ENCODE data around the gene SAMSN1. TPM values are rescaled to one million over a fixed set of nuclear protein-coding genes. Genes with fewer than 3 reads are reported as not detected.
A peak's percentile ranks its signal among the peaks of the same experiment; 100 is the strongest.

The SAMSN1 gene
- total and polyA plus RNA-seq, 9 of the 15 experiments (the other 6 are each of a cell fraction or from before 2014, with no cell fraction given), result 101 to 223 (median 159) TPM

GRCh38 chr21:14452031-14452726 is 93.9 kb downstream of the SAMSN1 start (continued):
- TF ChIP-seq ZNF282 (CRISPR knock-in tag; IDR thresholded peaks at IDR 0.05) (no peak), ZNF655 (CRISPR knock-in tag; IDR thresholded peaks at IDR 0.05) (no peak), RCOR1 (IDR thresholded peaks at IDR 0.05; ENCODE audit: borderline replicate concordance in 1 of 2, low read depth in 2 of 2, low read length in 2 of 2) (peak in 1 of 2 experiments; percentile 2; a peak in 1 of 4 replicates), DACH1 (IDR thresholded peaks at IDR 0.05; ENCODE audit: partially characterized antibody) (peak; percentile 16), ZNF644 (tag; IDR thresholded peaks at IDR 0.05; ENCODE audit: low read depth) (no peak), ZNF766 (CRISPR knock-in tag; conservative IDR thresholded peaks at IDR 0.05) (peak; percentile 52; the same call in 1 of the 2 replicates), GATAD2B (IDR thresholded peaks at IDR 0.05; ENCODE audit: borderline replicate concordance) (no peak), LCOR (CRISPR knock-in tag; IDR thresholded peaks at IDR 0.05) (no peak), ADNP (tag; IDR thresholded peaks at IDR 0.05) (no peak), POLR2AphosphoS5 (IDR thresholded peaks at IDR 0.05; ENCODE audit: control insufficient read depth, insufficient read depth, low read depth, low read length) (no peak), ZNF239 (CRISPR knock-in tag; IDR thresholded peaks at IDR 0.05) (peak; percentile 16; the same call in 1 of the 2 replicates), NCOR1 (IDR thresholded peaks at IDR 0.05) (0 out of 2 replicates have a peak, but pooled peaks have one; percentile 21), PCBP1 (IDR thresholded peaks at IDR 0.05; ENCODE audit: low read depth, low read length, poor library complexity, severe bottlenecking) (no peak), MCM2 (IDR thresholded peaks at IDR 0.05; ENCODE audit: low read depth) (no peak), TRIM24 (IDR thresholded peaks at IDR 0.05) (peak in 1 of 2 experiments; percentile 27; a peak in 1 of 4 replicates), POLR2AphosphoS2 (IDR thresholded peaks at IDR 0.05; ENCODE audit: low read length) (no peak), ILK (tag; IDR thresholded peaks at IDR 0.05; ENCODE audit: borderline replicate concordance, low read depth) (no peak), CTCF (IDR thresholded peaks at IDR 0.05 in 2 of 3, conservative IDR thresholded peaks at IDR 0.05 in 1 of 3; ENCODE audit: insufficient read depth in 2 of 3, low read depth in 1 of 3, low read length in 3 of 3) (no peak)
- TF ChIP-seq, protein P1, sequence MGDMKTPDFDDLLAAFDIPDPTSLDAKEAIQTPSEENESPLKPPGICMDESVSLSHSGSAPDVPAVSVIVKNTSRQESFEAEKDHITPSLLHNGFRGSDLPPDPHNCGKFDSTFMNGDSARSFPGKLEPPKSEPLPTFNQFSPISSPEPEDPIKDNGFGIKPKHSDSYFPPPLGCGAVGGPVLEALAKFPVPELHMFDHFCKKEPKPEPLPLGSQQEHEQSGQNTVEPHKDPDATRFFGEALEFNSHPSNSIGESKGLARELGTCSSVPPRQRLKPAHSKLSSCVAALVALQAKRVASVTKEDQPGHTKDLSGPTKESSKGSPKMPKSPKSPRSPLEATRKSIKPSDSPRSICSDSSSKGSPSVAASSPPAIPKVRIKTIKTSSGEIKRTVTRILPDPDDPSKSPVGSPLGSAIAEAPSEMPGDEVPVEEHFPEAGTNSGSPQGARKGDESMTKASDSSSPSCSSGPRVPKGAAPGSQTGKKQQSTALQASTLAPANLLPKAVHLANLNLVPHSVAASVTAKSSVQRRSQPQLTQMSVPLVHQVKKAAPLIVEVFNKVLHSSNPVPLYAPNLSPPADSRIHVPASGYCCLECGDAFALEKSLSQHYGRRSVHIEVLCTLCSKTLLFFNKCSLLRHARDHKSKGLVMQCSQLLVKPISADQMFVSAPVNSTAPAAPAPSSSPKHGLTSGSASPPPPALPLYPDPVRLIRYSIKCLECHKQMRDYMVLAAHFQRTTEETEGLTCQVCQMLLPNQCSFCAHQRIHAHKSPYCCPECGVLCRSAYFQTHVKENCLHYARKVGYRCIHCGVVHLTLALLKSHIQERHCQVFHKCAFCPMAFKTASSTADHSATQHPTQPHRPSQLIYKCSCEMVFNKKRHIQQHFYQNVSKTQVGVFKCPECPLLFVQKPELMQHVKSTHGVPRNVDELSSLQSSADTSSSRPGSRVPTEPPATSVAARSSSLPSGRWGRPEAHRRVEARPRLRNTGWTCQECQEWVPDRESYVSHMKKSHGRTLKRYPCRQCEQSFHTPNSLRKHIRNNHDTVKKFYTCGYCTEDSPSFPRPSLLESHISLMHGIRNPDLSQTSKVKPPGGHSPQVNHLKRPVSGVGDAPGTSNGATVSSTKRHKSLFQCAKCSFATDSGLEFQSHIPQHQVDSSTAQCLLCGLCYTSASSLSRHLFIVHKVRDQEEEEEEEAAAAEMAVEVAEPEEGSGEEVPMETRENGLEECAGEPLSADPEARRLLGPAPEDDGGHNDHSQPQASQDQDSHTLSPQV (IDR thresholded peaks at IDR 0.05), result peak; percentile 71
- TF ChIP-seq, protein P2, sequence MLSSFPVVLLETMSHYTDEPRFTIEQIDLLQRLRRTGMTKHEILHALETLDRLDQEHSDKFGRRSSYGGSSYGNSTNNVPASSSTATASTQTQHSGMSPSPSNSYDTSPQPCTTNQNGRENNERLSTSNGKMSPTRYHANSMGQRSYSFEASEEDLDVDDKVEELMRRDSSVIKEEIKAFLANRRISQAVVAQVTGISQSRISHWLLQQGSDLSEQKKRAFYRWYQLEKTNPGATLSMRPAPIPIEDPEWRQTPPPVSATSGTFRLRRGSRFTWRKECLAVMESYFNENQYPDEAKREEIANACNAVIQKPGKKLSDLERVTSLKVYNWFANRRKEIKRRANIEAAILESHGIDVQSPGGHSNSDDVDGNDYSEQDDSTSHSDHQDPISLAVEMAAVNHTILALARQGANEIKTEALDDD (IDR thresholded peaks at IDR 0.05), result no peak

Data from K562 (cell line).